RWPE1 (cell line): Measurements from ENCODE around the gene ASPHD2.

Experiments used
- CTCF ChIA-PET: fragments of 350-600 bp; sonication (Branson Sonifier 250); formaldehyde crosslinking; extraction: SDS; loops from one replicate; lab custom pipeline; 2021; lab: Yijun Ruan, JAX
- POLR2A ChIA-PET: fragments of 400-600 bp; formaldehyde crosslinking; extraction: SDS; loops from one replicate; lab custom pipeline; 2020; ENCODE audit warnings: antibody characterized with exemption; ENCODE audit not compliant: low non-redundant PET; lab: Yijun Ruan, JAX
- DNase-seq: peaks from one replicate; pipeline ENCODE4 v3.0.0; 2012; ENCODE audit warnings: low spot score
- H3K27ac ChIP-seq: fragments of 450-650 bp; 2 replicates; pipeline ENCODE4 v1.5.1; 2017
- CTCF ChIP-seq: fragments of 450-650 bp; conservative IDR thresholded peaks from 2 replicates; pipeline ENCODE4 v1.5.1; 2017; ENCODE audit warnings: low read depth, mild to moderate bottlenecking

The ASPHD2 gene

DNA sequence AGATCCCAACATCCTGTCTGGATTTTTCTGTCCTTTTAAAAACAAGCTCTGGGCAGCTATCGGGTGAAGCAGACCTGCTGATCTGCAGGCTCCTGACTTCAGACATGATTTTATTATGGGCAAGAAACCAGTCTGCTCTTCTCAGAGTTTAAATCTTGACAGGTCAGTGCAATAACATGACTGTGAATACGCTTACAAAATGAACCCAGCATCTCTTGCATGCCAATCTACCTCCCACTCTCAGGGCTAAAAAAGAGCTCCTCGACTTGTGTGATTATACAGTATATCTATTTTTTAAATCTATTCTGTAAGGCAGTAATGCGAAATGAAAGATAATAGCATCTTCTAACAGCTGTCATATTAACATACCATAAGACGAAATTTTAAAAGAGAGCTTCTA lies 18.7 kb upstream of the ASPHD2 start:
- TF ChIP-seq CTCF: no peak
- no peak overlapping the region for H3K27ac ChIP-seq
- CTCF ChIA-PET: no interaction called here
- no peak for DNase-seq
- POLR2A ChIA-PET: no interaction called here

GRCh38 chr22:26414347-26414746 lies 14.7 kb upstream of the ASPHD2 start:
- ChIA-PET CTCF (interaction anchor here (0.6 kb wide), 1 partner anchor 15 kb away, joined by 4 read pairs; no protein-coding TSS in a partner anchor), POLR2A (no interaction called here)
- TF ChIP-seq CTCF: no peak
- H3K27ac ChIP-seq: no peak overlapping the region
- DNase-seq: no peak

- CTCF ChIA-PET: no interaction called here
- POLR2A ChIA-PET: no interaction called here
- peak overlapping the region; percentile 79; the same call in 1 of the 2 replicates for H3K27ac ChIP-seq
- no peak for DNase-seq
- TF ChIP-seq CTCF: no peak
Measured at GRCh38 chr22:26416256-26416655, 12.8 kb upstream of the ASPHD2 start.

- H3K27ac ChIP-seq: peak overlapping the region; percentile 79
- TF ChIP-seq CTCF: no peak
- POLR2A ChIA-PET: no interaction called here
- CTCF ChIA-PET: no interaction called here
- DNase-seq: peak; percentile 79
Measured at GRCh38 chr22:26416670-26417276, 12.3 kb upstream of the ASPHD2 start.

DNA sequence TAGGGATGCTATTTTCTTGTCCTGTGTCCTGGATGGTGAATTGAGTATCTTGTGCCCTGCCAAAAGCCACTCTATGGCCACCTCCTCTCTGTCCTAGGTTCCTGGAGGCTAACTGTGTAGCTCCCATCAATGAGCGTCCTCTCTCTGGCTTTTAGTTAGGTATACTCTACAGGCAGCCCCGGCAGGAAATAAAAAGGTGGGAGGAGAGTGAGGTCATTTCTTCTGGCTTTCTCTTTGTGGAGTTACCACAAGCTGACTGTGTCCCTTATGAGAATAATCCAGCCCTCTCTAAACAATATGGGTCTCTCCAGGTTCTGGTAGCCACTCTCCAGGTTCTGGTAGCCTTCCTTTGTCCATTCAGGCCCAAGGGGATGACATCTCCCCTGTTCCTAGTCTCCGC lies 11.7 kb upstream of the ASPHD2 start:
- peak overlapping the region; percentile 79 for H3K27ac ChIP-seq
- TF ChIP-seq CTCF: no peak
- ChIA-PET CTCF (no interaction called here), POLR2A (no interaction called here)
- DNase-seq: no peak

DNA sequence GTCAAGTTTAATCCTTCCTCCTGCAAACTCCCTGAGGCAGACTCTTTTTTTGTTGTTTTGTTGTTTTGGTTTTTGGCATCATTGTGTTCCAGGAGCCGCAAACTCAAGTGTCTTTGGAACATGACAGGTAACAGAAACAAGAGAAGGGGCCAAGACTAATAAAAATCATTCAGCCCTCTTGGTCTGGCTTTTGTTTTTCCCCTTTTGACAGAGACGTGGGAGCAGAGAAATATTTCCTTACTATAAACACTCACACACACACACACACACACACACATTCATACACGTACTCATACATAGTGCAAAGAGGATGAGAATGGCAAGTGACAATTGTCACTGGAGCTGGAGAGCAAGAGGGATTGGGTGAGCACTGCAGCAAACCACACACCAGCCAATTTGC lies 10.4 kb upstream of the ASPHD2 start:
- DNase-seq: no peak
- no peak for TF ChIP-seq CTCF
- ChIA-PET CTCF (no interaction called here), POLR2A (no interaction called here)
- H3K27ac ChIP-seq: no peak overlapping the region
